PFSK-1 (cell line): Measurements from ENCODE around the gene CCNB2.

Experiments used
- POLR2AphosphoS5 ChIP-seq: IDR thresholded peaks from 2 replicates; pipeline ENCODE4 v1.6.1; 2012; ENCODE audit warnings: low read depth, mild to moderate bottlenecking, control low read depth, low read length, moderate library complexity
- SIN3A ChIP-seq: IDR thresholded peaks from 2 replicates; pipeline ENCODE4 v1.6.1; 2012; ENCODE audit warnings: mild to moderate bottlenecking, low read length, moderate library complexity, borderline replicate concordance; ENCODE audit not compliant: insufficient read depth
- TAF1 ChIP-seq: IDR thresholded peaks from 2 replicates; pipeline ENCODE4 v1.6.1; 2012; ENCODE audit warnings: low read length, control low read depth, borderline replicate concordance; ENCODE audit not compliant: insufficient read depth
- TF ChIP-seq, protein P1 (sequence below), 2 experiments: IDR thresholded peaks; 2 replicates each; pipeline versions ENCODE4 v1.6.1 to v1.8.0; 2011 to 2012; ENCODE audit warnings: low read depth in 2 of 2, low read length in 2 of 2, control low read depth in 1 of 2, inconsistent platforms in 1 of 2, mild to moderate bottlenecking in 1 of 2, moderate library complexity in 1 of 2; ENCODE audit not compliant: insufficient read depth in 1 of 2

DNA sequence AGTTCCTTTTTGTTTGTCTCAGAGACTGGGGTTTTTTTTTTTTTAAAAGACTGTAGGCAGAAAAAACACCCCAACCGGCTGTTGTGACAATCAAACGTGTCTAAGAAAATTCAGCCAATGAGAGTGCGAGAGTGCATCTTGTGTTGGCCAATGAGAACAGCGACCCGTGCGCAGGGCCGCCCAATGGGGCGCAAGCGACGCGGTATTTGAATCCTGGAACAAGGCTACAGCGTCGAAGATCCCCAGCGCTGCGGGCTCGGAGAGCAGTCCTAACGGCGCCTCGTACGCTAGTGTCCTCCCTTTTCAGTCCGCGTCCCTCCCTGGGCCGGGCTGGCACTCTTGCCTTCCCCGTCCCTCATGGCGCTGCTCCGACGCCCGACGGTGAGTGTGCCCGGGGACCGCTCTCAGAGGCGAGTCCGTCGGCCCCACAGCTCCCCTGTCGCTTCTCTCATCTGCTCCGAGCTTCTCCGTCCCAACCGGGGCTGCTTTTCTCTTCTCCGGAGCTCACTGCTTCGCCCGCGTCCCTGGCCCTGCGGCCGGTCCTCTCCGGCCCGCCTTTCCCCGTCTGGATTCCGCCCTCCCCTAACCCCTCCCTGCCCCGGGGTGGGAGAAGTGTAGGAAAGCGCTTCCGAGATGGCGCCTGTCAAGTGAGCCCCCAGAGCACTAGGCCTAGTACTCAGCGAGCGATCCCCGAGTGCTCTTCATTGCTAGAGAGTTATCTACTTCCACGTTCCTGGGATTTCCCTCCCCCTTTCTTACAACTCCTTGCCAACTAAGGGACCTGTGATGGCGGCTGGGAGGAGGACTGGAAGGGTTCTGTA, at the start of gene CCNB2:
- peak; percentile 92 for TF ChIP-seq POLR2AphosphoS5
- TF ChIP-seq TAF1, result peak; percentile 82; the same call in 1 of the 2 replicates
- TF ChIP-seq SIN3A, result peak; percentile 82
- TF ChIP-seq, protein P1, sequence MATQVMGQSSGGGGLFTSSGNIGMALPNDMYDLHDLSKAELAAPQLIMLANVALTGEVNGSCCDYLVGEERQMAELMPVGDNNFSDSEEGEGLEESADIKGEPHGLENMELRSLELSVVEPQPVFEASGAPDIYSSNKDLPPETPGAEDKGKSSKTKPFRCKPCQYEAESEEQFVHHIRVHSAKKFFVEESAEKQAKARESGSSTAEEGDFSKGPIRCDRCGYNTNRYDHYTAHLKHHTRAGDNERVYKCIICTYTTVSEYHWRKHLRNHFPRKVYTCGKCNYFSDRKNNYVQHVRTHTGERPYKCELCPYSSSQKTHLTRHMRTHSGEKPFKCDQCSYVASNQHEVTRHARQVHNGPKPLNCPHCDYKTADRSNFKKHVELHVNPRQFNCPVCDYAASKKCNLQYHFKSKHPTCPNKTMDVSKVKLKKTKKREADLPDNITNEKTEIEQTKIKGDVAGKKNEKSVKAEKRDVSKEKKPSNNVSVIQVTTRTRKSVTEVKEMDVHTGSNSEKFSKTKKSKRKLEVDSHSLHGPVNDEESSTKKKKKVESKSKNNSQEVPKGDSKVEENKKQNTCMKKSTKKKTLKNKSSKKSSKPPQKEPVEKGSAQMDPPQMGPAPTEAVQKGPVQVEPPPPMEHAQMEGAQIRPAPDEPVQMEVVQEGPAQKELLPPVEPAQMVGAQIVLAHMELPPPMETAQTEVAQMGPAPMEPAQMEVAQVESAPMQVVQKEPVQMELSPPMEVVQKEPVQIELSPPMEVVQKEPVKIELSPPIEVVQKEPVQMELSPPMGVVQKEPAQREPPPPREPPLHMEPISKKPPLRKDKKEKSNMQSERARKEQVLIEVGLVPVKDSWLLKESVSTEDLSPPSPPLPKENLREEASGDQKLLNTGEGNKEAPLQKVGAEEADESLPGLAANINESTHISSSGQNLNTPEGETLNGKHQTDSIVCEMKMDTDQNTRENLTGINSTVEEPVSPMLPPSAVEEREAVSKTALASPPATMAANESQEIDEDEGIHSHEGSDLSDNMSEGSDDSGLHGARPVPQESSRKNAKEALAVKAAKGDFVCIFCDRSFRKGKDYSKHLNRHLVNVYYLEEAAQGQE (IDR thresholded peaks at IDR 0.05; ENCODE audit: insufficient read depth in 1 of 2, low read depth in 2 of 2, low read length in 2 of 2), result no peak; a peak in 1 of 4 replicates
